Stimulated activated CD4-positive, alpha-beta T cell treated with anti-CD3 and anti-CD28 coated beads, Interleukin-4, amount 100 ng/mL, for 4 hours (primary cell): ENCODE measurements around the gene MMP19.
A peak's percentile ranks its signal among the peaks of the same experiment; 100 is the strongest.
"Not testable (repeated sequence)": the region's sequence is repeated elsewhere in the genome, so short reads cannot be mapped to it uniquely, and the experiment has no call there.

Experiments used
- DNase-seq, 2 experiments: peaks; one replicate each; pipeline ENCODE4 v3.0.0-alpha.2; 2020

The MMP19 gene

DNA sequence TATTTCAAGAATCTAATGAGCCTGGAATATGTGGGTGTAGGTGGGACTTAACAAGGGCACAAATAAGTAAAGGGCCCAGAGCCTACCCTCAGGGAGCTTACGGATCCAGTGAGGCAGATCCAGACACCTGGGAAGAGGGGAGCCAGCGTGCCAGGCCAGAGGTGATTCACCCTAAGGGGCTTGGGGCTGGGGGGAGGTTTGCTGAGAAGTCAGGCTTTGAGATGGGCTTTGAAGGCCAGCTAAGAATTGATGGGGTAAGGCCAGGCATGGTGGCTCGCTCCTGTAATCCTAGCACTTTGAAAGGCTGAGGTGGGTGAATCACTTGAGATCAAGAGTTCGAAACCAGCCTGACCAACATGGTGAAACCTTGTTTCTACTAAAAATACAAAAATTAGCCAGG, 695 bp upstream of the MMP19 start:
- no peak for DNase-seq

GRCh38 chr12:55840581-55841351, 2.0 kb downstream of the MMP19 start:
- DNase-seq, result no peak

DNA sequence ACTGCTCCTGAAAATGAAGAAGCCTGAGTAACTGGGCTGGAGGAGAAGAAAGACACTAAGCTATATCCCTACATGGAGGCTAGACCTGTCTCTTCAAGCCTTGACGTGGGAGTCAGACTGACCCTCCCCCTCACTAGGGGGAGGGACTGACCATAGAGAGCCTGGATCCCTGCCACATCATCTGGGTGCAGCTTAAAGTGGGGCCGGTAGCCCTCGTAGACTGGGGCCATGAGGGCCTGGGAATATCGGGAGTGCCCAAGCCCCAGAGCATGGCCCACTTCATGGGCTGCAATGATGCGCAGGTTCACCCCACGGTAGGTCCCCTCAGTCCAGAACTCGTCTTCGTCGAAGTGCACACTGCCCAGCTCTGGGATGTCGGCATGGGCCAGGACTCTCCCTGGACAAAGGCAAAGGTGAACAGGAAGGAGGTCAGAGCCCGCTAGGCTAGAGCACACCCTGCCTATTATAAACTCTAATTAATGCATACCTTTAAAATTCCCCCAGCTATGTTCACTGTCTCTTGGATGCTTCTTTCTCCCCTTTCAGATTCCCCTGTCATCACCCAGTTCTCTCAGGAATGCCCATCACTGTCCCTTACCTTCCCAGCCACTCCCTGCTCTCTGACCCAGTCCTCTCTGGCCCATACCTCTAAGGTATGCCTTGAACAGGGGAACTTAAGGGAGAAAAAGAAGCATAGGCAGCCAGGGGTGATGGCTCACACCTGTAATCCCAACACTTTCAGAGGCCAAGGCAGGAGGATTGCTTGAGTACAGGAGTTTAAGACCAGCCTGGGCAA, 3.2 kb downstream of the MMP19 start:
- DNase-seq, result no peak

- no peak for DNase-seq
These were observed 4.4 kb downstream of the MMP19 start for GRCh38 chr12:55838361-55838760.

DNA sequence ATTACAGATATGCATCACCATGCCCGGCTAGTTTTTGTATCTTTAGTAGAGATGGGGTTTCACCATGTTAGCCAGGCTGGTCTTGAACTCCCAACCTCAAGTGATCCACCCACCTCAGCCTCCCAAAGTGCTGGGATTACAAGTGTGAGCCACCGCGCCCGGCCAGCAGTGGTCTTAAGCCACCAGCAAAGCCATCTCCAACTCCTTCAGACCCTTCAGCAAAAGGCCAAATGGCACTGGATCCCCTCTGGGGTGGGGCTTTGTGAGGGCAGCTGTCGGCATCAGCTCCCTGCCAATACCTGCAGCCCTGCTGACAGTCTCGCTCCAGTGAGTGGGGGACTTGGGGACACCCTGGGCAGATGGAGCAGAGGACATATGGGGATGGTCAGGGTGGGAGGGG, 8.3 kb downstream of the MMP19 start:
- not testable (repeated sequence) for DNase-seq

DNA sequence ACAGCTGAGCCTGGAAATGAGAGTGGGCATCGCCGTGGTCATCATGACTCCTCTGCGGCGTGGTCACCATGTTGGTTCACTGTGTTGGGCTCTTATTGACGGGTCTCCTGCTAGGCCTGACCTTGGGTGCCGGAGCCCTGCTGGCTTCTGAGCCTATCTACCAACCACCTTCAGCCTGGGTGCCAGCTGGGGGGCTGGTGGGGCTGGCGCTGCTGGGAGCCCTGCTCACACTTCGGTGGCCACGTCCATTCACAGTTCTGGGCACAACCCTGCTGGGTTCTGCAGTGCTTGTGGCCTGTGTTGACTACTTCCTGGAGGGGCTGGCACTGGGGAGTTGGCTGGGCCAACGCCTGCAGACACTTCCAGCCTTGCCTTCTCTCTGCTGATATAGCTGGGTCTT, 9.7 kb downstream of the MMP19 start:
- DNase-seq, result no peak

DNA sequence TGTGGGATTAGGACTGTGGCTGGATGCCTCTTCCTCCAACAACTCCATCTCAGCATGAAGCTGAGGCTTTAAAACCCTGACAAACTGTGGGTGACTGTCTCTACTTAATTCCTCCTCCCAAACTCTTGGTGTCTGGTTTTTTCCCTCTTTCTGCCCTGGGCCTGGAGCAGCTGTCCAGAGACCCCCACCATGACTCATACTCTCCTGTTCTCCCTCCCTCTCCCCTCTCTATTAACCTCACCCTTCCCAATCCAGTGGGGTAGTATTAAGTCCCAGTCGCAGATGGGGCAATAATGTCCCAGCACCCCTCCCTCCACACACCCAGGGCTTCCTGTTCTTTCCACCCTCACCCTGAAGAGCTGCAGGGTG, 11.3 kb downstream of the MMP19 start:
- no peak for DNase-seq

DNA sequence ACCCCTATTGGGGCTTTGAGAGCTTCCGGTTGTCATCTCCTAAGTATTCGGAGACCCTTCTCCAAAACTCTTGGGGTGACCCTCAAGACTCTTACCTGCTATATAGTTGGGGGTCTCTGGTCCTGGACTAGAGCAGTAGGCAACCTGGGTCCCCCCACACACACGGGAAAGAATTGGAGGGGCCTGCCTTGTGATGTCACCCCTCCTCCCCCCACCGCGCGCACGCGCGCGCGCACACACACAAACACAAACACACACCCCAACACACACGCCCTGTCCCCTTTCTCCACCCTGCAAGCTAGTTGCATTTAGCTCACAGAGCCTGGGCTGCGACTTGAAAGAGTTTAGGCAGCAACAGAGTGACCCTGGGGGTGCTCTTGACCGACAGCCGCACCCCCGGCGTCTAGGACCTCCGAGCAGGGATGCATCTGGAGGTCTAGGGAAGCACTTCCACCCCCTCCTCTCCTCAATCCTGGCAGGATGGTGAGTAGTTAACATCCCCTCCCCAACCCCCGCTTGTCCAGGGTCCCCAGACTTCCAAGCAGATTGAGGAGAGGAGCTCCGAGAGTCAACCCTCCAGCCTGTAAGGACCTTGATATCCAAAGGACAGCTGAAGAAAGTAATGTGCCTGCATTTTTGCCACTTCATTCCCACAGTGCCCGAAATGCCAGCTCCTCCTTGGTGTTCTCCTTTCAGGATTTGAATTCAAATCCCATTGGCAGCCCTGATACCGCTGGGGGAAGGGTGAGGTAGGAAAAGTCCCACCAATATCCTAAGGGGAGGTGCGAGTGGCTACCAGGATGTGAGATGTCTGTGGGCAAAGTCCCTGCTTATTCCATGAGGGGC, 11.9 kb downstream of the MMP19 start:
- peak; percentile 39 to 56 for DNase-seq

- peak; percentile 13 to 30 for DNase-seq
These were observed 12.7 kb downstream of the MMP19 start for GRCh38 chr12:55829967-55830600.

GRCh38 chr12:55828357-55828756, 14.4 kb downstream of the MMP19 start:
- no peak for DNase-seq

DNA sequence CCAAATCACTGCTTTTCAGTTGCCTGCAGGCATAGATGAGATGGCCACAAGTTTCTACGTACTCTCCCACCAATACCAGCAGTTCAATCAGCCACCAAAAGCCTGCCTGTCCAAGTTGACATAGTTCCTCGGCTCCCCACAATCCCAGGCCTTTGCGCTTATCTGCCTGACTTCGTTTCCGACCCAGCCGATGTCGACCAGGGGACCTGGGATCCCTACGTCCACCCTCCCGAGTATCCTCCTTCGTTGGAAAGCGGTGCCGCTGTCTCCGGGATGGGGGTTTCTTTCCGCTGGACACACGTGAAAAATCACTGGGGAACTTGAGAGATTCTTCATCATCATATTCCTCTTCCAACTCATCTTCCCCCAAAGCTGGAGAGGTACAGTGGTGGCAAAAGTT, 14.9 kb downstream of the MMP19 start:
- DNase-seq, result no peak

- DNase-seq, result no peak
These were observed 18.0 kb downstream of the MMP19 start for GRCh38 chr12:55824726-55825125.

DNA sequence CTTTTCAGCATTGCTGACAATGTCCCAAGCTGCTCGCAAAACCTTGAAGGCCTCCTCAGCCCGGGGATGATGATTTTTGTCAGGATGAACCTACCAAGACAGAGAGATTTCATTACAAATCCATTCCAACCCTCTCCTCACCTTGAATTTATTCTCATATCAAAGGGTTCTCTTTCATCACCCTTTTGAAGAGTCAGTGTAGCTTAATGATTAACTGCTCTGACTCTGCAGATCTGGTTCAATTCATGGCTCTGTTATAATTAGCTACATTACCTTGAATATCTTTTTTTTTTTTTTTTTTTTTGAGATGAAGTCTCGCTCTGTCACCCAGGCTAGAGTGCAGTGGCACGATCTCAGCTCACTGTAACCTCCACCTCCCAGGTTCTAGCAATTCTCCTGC, 19.3 kb downstream of the MMP19 start:
- no peak for DNase-seq

DNA sequence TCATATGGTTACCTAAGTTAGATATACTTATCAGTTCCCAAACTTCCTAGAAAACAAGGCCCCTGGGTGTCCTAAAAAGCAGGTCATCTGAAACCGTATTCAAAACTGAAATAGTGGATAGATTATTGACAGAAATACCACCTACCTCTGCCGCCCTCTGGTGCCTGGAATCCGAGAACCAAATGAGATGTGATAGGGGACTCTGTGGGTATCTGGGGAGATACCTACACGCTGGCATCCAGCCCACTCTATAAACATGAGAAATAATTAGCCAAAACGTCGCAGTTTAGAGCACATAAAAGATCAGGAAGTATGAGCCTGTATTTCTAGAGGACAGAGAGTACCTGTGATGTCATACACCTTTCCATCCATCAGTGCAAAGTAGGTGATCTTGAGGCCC, 20.5 kb downstream of the MMP19 start:
- no peak for DNase-seq

DNA sequence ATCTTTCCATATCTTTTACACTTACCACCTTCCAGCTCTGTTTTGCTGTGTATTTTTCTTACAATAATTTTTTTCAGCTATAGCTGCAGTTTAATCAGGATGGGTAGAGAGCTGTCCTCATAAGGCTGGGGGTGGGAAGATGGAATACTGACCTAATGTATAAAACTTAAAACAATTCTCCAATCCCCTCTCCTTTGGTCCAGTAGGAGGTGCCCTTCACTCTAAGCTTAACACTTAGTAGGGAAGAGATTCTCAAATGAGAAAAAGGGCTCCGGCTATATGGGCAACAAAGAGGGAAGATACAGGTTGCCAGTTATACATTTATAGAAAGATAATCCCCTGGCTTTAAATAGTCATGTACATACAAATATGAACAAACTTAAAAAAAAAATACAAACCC, 22.1 kb downstream of the MMP19 start:
- no peak for DNase-seq

DNA sequence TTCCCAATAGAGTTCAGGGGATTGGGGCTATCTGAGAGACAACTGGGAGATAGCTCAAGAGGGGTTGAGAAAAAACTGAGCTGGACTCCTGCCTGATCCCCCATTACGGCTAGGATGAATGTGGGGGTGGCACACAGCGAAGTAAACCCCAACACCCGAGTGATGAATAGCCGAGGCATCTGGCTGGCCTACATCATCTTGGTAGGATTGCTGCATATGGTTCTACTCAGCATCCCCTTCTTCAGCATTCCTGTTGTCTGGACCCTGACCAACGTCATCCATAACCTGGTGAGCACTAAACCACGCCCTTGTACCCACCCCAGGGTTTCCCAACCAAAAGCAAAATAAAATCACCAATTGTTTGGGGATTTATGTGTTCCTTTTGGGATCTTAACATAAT, 23.9 kb downstream of the MMP19 start:
- no peak for DNase-seq

DNA sequence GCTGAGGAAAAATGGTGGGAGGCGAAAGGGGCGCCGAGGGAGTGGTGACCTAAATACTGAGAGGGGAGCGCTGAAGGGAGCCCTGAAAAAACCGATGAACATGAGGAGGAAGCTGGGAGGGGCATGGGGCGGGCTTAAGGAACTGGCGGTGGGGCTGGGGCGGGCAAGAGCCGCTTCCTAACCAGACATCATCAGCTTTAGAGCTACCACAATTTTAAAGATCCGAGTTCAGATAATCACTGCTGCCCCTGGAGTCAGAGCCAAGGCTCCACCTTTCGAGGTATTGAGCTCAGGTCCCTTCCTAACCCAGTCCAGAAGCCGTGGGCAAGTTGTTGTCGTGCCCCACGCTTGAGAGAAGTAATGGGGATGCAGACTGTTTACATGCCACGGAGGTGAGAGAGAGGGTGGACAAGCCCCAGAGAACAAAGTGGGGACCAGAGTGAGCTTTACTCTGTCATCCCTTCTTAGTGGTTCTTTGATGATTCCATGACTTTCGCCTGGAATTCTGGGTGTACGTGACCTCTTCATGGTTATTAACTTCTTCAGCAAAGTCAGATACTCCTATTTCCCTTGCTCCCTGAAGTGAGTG, 24.5 kb downstream of the MMP19 start:
- no peak for DNase-seq

- DNase-seq, result peak; percentile 87 to 98
These were observed 25.2 kb downstream of the MMP19 start, which contains the start of the genes ORMDL2 and SARNP for GRCh38 chr12:55817345-55818139. TSS of gene ORMDL2 (plus strand) at chr12:55818041. CDS start at chr12:55819000, 959 bp downstream. TSS of gene SARNP (minus strand) at chr12:55817724. CDS start at chr12:55817701, 23 bp downstream.

DNA sequence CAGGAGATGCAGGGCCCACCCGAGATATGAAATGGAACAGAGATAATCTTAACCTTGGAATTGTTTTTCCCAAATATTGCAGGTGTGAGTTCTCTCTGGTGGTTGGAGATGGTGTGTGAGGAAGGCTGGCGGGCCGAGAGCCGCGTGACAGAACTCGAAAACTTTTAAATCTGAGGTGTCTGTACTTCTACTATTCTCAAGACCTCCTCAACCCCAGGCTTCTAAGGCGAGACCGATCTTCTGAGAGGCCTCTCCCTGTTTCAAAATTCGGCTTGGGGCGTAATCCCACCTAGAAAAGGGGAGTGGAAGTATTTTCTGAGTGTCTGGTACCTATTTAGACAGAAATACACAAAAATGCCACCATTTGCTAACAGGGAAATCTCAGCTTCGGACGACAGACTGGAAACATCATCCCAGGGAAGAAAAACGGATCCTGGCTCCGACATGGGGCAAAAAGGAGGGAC, 25.8 kb downstream of the MMP19 start:
- no peak for DNase-seq

DNA sequence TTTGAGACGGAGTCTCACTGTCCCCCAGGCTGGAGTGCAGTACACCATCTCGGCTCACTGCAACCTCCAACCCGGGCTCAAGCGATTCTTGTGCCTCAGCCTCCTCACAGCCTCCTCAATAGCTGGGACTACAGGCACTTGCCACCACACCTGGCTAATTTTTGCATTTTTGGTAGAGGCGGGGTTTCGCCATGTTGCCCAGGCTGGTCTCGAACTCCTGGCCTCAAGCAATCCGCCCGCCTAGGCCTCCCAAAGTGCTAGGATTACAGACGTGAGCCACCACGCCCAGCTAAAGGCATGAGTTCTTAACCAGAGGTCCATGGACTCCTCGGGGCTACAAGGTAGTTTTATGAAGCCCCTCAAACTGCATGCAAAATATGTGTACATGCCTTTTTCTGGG, 27.3 kb downstream of the MMP19 start:
- no peak for DNase-seq

- DNase-seq, result no peak
These were observed 28.5 kb downstream of the MMP19 start for GRCh38 chr12:55814257-55814656.
